ENCODE measurements around the gene EYA4.

DNA sequence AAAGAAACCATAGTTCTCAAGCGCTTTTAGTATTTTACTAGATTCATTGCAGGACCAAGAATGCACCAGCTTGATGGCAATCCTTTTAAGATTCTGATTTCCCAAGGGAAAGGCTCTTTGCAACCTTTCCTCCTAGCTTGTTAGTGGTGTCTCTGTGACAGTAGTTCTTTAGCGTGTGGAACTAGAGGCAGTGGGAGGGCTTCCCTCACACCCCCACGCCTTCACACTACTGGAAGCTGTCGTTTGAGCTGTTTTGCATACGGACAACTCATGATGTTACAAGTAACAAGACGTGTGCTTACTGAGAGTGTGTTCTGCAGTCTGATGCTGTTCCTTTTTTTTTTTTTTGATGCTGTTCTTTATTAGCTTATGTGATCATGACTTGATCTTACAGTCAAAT is 34.1 kb downstream of the EYA4 start:
- TF ChIP-seq, protein P1, sequence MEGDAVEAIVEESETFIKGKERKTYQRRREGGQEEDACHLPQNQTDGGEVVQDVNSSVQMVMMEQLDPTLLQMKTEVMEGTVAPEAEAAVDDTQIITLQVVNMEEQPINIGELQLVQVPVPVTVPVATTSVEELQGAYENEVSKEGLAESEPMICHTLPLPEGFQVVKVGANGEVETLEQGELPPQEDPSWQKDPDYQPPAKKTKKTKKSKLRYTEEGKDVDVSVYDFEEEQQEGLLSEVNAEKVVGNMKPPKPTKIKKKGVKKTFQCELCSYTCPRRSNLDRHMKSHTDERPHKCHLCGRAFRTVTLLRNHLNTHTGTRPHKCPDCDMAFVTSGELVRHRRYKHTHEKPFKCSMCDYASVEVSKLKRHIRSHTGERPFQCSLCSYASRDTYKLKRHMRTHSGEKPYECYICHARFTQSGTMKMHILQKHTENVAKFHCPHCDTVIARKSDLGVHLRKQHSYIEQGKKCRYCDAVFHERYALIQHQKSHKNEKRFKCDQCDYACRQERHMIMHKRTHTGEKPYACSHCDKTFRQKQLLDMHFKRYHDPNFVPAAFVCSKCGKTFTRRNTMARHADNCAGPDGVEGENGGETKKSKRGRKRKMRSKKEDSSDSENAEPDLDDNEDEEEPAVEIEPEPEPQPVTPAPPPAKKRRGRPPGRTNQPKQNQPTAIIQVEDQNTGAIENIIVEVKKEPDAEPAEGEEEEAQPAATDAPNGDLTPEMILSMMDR (IDR thresholded peaks at IDR 0.05), result no peak
- TF ChIP-seq, protein P2, sequence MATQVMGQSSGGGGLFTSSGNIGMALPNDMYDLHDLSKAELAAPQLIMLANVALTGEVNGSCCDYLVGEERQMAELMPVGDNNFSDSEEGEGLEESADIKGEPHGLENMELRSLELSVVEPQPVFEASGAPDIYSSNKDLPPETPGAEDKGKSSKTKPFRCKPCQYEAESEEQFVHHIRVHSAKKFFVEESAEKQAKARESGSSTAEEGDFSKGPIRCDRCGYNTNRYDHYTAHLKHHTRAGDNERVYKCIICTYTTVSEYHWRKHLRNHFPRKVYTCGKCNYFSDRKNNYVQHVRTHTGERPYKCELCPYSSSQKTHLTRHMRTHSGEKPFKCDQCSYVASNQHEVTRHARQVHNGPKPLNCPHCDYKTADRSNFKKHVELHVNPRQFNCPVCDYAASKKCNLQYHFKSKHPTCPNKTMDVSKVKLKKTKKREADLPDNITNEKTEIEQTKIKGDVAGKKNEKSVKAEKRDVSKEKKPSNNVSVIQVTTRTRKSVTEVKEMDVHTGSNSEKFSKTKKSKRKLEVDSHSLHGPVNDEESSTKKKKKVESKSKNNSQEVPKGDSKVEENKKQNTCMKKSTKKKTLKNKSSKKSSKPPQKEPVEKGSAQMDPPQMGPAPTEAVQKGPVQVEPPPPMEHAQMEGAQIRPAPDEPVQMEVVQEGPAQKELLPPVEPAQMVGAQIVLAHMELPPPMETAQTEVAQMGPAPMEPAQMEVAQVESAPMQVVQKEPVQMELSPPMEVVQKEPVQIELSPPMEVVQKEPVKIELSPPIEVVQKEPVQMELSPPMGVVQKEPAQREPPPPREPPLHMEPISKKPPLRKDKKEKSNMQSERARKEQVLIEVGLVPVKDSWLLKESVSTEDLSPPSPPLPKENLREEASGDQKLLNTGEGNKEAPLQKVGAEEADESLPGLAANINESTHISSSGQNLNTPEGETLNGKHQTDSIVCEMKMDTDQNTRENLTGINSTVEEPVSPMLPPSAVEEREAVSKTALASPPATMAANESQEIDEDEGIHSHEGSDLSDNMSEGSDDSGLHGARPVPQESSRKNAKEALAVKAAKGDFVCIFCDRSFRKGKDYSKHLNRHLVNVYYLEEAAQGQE (IDR thresholded peaks at IDR 0.05; ENCODE audit: insufficient read depth in 1 of 2, low read depth in 2 of 2, low read length in 1 of 2), result no peak
- TF ChIP-seq POLR2AphosphoS5 (IDR thresholded peaks at IDR 0.05; ENCODE audit: low read depth, low read length), result no peak
- no peak for TF ChIP-seq TCF7L2 (IDR thresholded peaks at IDR 0.05; ENCODE audit: low read depth, low read length)

All from Panc1 (cell line).